Middle frontal gyrus (tissue), 1 donor: ENCODE measurements around the gene GGT1.
"Not testable (repeated sequence)": the region's sequence is repeated elsewhere in the genome, so short reads cannot be mapped to it uniquely, and the experiment has no call there.

Source experiments
- DNase-seq: peaks from one replicate; pipeline ENCODE4 v3.0.0-alpha.2; 2015; ENCODE audit warnings: low spot score; ENCODE audit errors: extremely low spot score

GGT1 gene

DNA sequence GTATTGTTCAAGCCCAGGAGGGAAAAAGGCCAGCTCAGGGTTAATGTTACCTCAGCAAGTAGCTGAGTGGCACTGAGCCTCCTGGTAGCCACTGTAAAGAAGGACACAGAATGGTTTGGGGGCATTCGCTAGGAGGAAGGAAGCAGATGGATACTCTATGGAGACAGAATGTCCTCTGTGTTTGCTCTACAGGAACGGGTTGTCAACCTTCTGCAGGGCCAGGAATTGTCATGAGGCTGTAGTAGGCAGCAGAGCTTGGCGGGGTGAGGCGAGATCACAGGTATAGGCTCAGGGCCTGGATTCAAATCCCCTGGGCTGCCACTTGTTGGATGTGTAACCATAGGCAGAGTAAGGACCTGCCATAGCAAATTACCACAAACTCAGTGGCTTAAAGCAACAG is 7.1 kb upstream of the GGT1 start:
- no peak for DNase-seq

DNA sequence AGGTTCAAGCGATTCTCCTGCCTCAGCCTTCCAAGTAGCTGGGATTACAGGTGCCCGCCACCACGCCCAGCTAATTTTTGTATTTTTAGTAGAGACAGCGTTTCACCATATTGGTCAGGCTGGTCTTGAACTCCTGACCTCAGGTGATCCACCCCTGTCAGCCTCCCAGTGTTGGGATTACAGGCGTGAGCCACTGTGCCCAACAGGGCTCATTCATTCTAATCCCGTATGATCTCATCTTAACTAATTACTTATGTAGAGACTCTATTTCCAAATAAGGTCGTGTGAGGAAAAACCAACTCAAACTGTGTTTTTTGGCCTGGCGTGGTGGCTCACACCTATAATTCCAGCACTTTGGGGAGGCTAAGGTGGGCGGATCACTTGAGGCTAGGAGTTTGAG is 5.9 kb upstream of the GGT1 start:
- not testable (repeated sequence) for DNase-seq

DNA sequence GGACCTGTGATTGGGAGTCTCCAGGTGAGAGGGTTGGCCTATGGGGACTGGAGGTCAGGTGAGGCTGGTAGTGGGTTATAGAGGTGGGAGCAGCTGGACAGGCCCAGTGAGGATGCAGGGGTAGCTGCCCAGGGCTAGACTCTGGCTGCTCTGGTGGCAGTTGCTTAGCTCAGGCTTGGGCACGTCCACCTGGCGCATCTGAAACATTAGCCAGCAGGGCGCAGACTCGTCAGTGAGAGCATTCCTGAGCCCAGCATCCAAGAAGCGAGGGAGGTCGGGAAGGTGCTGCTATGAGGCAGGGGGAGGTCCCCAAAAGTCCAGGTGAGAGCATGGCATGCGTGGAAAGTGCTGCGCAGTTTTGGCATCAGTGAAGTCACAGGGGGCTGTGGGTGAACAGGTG is 3.5 kb upstream of the GGT1 start:
- no peak for DNase-seq

DNA sequence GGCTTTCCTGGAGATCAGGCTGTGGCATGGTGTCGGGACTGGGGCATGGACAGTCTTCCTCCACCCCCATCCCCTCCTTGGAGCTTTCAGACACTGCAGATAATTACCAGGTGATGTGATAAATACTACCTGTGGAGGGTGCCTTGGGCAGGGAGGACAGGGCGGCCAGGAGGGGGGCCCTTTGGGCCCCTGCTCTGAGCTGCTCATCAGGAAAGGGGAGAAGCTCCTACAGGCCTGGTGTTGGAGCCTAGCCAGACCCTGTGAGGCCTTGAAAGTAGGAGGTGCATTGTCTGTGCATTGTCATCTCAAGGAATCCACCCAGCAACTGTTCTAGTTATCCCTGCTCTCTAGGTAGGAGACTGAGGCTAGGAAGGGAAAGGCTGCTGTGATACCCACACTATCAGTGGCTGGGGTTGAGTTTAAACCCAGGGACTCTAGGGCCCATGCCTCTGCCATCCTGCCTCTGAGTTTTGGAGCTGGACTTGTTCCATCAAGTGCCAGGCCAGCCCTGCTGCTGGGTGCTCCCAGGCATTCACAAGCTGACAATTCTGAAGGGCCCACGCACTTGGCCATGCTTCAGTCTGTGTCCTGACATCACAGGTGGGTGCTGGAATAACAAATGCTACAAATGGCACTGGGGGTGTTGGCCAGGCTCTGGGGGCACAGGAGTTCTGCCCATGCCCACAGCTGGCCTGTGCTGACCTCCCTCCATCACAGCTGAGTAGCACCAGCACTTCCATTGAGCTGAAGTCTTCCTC is 2.9 kb upstream of the GGT1 start:
- DNase-seq: not testable (repeated sequence)

DNA sequence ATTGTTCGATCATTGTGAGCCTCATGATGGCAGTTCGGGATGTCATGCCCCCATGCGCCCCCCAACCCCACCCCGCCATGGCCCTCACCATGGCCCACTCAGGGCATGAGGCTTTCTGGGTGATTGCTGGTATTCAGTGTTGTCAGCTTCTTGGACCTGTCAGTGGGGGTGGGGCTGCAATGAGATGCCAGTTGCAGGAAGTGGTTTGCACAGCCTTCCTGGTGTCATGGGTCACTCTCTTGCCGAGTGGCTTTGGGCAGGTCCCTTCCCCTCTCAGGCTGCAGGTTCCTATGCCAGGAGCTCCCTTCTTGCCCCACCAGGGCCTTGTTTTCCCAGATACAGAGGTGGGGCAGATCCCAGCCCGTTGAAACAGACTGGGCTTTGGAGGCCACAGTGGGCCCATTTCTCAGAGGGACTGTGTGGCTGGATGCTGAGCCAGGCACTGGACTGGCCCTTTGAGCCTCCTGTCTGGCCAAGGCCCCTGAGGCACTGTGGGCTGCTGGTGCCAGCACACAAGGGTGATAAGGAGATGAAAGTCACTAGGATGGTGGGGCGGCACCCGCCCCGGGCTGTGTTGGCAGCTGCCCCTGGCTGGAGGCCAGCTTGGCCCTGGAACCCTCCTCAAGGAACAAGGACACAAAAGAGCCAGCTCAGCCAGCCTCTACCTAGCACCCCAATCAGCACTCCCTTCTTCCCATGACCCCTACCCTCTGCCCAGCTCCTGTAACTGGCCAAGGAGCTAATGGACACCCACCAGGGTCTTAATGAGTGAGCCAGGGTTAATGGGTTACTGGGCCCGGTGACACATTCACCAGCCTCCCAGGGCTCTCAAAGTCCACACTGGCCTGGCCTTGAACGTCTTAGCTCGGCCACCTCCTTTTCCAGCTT is 1.5 kb upstream of the GGT1 start:
- DNase-seq: no peak

DNA sequence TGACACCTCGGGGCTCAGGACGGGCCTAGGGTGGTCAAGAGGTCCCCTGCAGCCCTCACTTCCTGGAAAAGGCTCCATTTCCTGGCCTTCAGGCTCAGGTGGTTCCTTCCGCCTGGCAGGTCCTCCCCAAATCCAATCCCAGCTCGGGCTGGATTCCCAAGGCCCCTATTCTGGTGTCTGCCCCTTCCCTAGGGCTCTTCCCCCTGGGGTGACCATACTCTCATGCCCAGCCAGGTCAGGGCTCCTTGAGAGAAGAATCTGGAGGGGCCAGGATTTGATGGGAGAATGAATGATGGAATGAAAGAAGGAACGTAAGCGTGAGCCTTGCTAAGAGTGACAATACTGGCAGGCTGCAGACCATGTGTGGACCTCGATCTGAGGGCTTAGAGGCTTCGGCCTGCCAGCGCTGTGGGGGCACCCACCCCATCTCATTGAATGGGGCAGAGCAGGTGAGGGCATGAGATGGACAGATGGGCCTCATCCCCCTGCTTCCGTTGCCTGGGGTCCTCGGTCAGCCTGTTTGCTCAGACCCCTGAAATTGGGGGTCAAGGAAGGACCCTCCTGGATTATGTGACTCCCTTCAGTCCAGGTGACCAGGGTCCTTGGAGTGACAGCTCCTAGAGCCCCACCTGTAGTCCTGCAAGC is 766 bp upstream of the GGT1 start:
- DNase-seq: not testable (repeated sequence)

DNA sequence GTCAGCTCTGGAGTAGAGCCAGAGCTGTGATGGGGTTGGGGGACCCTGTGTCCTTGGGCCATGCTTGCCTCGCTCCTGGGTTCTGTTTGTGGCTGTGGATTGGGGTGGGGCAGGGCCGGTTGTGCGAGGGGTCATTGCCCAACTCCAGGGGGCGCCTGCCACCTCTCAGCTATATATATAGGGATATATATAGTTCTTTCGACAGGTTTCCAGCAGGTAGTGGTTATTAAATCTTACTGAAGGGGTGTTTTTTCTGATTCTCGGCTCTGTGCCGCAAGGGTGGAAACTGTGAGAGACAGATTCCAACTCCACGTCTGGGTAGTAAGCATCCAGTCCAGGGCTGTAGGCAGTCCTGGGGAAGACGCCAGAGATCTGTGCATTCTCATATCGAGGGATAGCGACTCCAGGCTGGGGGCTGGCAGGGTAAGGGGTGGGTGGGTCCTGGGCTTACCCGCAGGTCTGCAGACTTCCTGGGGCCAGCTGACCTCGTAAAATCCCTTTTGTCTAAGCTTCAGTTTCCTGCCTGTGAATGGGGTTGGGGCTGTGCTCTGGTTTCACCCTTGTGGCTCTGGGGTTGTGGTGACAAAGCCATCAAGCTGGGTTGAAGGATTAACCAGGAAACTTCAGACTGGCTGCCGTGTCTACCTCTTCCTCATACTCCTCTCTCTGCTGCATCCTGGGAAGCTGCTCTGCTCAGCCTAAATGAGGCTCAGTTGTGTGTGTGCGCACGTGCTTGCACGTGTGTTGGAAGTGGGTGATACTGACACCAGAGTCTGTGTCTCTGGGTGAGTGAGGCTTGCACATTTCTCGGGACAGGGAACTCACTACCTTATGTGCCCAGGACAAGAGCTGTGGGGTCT is 1.0 kb downstream of the GGT1 start:
- not testable (repeated sequence) for DNase-seq

DNA sequence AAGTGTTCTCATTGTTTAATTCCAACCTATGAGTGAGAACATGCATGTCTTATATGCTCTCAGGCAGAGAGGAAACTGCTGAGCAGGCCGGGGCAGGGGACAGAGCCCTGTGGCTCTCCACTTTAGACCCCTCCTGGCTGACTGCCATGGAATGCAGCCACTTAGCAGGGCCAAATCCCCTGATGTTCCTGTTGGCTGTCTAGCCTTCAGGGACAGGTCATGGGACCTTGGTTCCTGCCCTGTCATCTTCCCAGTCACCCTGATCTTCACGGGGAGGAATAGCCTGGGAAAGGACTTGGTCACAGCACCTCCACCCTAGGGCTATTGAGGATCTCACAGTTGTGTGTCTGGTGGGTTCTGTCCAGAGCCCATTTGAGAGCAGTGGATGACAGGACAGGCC is 3.3 kb downstream of the GGT1 start:
- DNase-seq: not testable (repeated sequence)

DNA sequence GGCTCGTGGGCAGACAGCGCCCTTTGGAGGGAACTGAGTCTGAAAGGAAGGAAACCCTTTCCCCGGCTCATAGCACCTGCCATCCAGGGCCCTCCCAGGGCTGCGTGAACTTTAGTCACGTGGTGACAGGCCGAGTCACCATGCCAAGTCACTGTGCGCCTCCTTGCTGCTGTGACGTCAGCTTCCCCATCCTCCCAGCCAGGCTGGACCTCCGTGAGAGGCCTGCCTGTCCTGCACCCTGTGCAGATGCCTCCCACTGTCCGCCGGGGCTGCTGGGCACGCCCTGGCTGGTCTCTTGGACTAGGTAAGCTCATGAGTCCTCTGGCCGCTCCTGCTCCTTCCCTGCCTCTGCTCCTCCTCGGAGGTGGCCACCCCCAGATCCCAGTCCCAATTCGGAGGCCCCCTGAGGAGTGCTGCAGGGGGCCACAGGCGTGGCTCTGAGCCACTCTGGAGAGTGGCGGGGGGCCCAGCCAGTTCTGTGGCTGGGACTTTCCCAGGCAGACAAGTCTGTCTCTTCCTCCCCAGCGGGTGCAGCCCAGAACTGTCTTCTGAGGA is 4.5 kb downstream of the GGT1 start:
- not testable (repeated sequence) for DNase-seq

DNA sequence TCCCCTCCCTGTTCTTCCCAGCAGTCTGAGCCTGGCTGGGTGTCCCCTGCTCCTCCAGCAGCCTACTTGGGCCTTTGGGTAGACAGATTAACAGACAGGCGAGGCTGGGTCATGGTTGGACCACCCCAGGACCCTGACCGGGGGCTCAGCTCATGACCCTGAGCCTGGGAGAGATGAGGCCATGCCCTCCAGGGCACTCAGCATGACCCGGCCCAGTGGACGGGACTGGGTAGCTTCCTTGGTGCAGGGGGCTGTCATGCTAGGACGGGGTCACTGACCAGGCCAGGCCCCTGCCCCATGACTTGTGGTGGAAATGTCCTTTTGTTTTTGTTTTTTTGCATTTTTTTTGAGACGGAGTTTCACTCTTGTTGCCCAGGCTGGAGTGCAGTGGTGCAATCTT is 5.3 kb downstream of the GGT1 start:
- not testable (repeated sequence) for DNase-seq

DNA sequence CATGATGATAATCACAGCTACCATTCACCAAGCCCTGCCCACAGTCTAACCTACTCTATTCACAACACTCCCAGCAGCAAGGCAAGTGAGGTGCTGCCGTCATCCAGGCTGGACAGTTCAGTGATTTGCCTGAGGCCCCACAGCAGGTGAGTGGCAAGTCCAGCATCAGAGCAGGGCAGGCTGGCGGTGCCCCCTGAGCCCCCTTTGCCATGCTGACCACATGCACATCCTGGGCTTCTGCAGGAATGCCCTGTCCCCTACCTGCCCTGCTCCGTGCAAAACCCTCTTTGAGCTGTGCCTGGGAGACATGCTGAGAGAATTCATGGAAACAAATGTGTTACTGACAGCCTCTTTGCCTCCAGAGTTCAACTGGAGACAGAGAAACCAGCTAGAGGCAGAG is 6.9 kb downstream of the GGT1 start:
- not testable (repeated sequence) for DNase-seq

DNA sequence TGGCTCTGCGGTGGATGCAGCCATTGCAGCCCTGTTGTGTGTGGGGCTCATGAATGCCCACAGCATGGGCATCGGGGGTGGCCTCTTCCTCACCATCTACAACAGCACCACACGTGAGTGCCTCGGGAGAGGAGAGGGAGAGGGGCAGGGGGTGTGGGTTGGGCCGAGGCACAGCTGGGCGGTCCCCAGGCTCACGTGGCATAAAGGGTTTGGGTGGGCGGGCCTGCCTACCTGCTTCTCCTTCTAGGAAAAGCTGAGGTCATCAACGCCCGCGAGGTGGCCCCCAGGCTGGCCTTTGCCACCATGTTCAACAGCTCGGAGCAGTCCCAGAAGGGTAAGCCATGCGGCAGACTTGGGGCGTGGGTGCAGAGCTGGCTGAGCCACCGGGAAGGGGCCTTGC is 11.8 kb downstream of the GGT1 start:
- not testable (repeated sequence) for DNase-seq

DNA sequence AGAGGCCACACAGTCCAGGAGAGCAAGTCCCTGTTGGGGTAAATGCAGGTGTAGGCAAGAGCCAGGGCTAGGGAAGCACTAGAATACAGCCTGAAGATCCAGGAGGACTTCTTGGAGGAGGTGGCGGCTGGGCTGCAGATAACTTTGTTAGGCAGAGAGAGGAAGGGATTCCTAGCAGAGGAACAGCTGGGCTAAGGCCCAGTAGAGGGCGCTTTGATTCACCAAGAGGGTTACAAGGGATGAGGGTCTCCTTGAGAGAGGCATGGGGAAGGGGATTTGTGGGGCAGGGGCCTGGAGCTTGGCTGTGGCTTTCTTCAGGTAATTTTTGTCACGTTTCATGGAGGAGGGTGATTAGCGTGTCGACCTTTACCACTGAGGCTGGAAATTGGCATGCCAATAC is 18.3 kb downstream of the GGT1 start:
- DNase-seq: not testable (repeated sequence)

DNA sequence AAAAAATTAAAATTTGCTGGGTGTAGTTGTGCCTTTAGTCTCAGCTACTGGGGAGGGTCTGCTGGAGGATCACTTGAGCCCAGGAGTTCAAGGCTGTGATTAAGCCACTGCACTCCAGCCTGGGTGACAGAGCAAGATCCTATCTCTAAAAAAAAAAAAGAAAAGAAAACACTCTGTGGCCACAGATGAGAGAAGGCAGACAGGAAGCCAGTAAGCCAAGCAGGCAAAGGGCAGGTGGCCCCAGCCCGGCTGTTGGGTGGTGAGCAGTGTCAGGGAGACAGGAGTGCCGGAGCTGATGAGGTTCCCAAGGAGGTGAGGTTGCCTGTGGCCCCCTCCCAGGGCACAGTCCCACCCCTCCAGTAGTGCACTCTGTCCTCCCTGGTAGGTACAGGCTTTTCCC is 19.6 kb downstream of the GGT1 start:
- DNase-seq: not testable (repeated sequence)

DNA sequence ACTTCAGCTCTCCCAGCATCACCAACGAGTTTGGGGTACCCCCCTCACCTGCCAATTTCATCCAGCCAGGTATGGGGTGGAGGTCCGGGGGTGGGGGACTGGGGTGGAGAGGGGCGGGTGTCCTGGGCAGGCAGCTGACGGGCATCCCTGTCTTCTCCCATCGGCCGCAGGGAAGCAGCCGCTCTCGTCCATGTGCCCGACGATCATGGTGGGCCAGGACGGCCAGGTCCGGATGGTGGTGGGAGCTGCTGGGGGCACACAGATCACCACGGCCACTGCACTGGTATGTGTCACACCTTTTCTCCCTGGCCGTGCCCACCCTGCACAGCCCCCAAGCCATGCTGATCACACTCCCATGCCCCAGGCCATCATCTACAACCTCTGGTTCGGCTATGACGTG is 24.9 kb downstream of the GGT1 start:
- not testable (repeated sequence) for DNase-seq

DNA sequence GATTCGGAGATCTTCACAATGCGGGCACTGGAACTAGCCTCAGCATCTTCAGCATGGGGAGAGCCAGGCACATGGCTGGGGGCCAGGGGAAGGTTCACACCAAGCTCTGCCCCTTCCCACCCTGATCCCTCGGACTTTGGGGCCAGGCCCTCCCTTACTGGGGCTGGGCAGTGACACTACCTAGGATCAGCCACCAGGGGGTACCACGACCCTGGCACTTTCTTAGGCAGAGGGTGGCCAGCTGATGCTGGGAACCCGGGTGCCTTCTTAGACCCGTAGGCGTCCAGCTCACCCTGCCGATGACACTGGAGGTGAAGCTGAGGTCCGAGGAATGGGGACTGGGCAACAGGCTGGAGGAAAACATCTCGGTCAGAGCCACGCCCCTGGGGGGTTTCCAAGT is 26.1 kb downstream of the GGT1 start:
- not testable (repeated sequence) for DNase-seq

DNA sequence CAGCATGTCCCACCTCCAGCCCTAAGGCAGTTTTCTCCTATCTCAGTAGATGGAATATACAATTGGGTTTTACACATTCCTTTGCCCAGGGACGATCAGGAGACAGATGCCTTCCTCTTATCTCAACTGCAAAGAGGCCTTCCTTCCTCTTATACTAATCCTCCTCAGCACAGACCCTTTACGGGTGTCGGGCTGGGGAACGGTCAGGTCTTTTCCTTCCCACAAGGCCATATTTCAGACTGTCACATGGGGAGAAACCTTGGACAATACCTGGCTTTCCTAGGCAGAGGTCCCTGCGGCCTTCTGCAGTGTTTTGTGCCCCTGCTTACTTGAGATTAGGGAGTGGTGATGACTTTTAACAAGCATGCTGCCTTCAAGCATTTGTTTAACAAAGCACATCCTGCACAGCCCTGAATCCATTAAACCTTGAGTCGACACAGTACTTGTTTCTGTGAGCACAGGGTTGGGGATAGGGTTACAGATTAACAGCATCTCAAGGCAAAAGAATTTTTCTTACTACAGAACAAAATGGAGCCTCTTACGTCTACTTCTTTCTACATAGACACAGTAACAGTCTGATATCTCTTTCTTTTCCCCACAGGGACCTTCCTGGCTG is 27.9 kb downstream of the GGT1 start:
- not testable (repeated sequence) for DNase-seq

DNA sequence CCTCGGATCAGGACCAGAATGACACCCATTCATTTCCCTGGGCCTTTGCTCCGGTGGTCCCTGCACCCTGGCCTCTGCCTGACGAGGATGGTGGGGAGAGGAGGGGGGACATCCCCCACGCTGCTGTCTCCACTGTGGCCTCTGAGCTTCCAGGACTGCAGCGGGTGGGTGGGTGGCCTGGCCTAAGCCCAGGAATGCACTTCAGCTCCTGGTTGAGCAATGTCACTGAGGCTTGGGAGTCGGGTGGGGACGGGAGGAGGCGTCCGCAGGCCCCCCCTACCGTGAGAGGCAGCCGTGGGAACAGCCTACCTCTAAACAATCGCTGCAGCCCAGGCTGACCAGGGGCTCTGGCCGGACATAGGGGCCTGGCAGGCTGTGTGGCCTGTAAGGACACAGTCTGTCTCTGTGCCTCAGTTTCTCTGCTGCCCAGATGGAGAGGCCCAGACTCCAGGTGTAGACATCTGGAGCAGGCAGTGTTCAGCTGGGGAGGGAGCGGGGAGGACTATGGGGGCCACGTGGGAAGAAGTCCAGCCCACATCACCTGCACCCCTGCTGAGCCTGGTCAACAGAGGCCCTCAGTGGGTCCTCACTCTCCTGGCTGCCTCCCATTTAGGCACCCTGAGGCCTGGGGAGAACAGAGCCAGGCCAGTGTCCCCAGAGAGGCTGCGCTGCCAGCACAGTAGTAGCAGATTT is 28.6 kb downstream of the GGT1 start:
- not testable (repeated sequence) for DNase-seq

DNA sequence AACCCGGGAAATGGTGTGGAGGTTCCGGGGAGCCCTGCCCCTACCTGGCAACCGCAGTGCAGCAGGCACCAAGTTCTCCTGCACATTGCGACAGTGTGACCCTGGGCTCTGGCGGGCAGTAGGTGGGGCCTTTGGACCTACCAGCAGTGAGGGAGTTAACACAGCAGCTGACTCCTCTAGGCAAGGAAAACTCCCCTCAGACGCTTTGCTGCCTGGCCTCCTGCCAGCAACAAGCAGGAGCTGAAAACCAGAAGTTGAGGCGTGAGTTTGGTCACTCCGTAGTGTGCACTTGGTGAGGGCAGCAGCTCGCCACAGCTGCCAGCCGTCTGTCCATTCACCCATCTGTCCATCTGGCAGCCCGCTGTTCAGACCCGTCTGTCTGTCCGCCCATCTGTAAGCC is 29.6 kb downstream of the GGT1 start:
- DNase-seq: not testable (repeated sequence)
